HG02870 (cell line): ENCODE measurements around the gene DNAH9.

Experiments
- ATAC-seq: cut with Tn5 transposase; IDR thresholded peaks from one replicate; pipeline ENCODE4 v1.9.1; 2021; ENCODE audit warnings: mild to moderate bottlenecking, moderate library complexity; ENCODE audit not compliant: unreplicated experiment

DNAH9 gene

DNA sequence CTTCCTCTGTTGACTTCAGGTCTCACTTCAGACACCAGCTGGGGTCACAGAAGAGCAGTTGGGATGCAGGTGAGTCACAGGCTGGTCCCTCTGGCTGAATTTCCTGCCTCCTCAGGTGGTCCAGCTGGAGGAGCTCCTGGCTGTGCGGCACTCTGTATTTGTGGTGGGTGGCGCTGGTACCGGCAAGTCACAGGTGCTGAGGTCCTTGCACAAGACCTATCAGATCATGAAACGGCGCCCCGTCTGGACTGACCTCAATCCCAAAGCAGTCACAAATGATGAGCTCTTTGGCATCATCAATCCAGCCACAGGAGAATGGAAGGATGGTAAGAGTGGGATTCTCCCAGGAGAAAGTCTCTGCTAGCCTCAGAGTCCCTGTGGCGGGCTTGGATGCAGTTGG, 149.2 kb downstream of the DNAH9 start:
- ATAC-seq: no peak

DNA sequence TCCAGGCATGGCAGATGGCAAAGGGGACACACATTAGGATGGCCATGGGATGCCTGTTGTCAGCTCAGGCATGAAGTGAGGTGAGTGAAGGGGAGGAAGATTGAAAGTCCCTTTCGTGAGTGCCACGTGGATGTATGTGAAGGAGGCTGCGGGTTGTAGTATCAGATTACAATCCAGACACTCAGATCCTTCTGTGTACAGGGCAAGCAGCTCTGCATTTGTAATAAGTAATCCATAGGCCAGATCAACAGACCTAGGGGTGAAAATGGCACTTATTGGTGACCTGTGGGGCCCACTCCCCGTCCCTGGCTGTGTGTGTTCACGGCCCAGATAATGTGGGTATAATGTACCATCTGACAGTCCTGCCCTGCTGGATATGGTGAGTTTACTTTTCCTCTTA, 159.5 kb downstream of the DNAH9 start:
- no peak for ATAC-seq

DNA sequence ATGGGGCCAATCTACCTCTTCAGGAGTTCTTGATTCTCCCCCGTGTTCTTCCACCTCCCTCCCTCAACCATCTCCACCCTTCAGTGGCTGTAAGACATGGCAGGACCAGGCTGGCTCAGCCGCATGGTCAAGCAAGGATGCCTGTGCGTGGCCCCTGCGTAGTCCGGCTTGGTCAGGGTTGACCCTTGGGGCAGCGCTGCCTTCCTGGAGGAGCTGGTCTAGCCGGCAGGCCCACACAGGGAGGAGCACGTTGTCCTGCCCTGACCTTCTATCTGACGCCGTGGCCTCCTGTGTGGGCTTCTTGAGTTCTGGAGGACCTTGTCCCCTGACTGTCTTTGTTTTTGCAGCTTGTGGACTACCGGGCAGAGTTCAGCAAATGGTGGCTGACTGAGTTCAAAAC, 169.8 kb downstream of the DNAH9 start:
- ATAC-seq: no peak

DNA sequence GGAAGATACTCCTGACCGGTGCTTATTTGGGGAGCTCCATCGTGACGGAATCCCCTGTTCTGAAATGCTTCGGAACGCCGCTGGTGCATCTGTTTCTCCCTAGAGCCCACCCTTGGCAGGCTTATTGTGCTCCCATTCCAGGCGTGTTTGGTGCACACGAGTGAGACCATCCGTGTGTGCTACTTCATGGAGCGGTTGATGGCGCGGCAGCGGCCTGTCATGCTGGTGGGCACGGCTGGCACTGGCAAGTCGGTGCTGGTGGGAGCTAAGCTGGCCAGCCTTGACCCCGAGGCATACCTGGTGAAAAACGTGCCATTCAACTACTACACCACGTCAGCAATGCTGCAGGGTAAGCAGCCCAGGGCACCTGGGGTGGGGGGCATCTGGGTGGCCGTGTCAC, 170.7 kb downstream of the DNAH9 start:
- no peak for ATAC-seq

DNA sequence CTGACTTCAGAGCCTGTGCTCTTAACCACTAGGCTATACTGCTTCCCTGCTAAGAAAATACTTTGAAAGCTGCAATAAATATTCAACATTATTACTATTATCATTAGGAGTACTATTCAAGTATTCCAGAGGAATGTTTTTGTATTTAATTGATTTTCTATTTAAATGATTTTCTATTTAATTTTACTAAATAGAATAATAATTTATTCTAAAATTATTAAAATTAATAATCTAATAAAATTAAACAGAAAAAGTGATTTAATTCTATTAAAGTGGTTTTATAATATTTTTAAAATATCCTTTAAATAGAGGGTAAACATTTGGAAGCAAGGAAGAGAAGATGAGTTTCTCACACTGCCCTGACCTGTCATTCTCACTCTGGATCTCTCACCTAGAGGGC, 173.8 kb downstream of the DNAH9 start:
- no peak for ATAC-seq

DNA sequence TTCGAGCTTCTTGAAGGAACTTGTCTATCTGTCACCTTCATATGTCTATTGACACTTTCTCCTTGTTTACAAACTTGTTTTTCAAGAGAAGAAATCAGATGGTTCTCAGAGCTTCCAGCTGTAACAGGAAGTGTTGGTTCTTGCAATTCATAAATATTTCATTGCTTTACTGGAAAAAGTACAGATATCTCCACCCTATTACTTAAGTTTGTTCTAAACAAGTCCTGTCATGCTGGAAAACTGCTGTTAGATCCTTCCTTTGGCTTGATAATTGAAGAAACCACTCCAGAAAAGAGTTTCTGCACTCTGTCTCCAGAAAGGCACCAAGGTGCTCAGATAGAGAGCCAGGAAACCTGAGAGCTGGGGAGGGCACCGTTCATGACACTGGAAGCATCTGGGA, 181.6 kb downstream of the DNAH9 start:
- ATAC-seq: no peak

DNA sequence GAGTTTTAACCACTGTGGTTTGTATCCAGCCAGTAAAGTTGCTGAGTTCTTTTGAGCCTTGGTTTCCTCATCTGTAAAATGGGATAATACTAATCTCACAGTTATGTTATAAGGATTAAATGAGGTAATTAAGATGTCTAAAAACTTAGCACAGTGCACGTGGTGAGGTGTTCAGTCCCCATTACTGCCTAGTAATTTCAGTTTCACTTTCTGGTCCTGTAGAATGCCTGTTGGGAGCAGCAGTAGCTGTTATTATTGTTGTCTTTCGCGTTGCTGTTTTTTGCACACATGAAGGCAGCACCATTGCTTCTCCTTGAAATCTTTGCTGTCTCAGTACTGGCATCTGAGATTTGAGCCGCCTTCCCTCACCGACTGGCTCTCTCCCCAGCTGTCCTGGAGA, 182.4 kb downstream of the DNAH9 start:
- ATAC-seq: no peak

DNA sequence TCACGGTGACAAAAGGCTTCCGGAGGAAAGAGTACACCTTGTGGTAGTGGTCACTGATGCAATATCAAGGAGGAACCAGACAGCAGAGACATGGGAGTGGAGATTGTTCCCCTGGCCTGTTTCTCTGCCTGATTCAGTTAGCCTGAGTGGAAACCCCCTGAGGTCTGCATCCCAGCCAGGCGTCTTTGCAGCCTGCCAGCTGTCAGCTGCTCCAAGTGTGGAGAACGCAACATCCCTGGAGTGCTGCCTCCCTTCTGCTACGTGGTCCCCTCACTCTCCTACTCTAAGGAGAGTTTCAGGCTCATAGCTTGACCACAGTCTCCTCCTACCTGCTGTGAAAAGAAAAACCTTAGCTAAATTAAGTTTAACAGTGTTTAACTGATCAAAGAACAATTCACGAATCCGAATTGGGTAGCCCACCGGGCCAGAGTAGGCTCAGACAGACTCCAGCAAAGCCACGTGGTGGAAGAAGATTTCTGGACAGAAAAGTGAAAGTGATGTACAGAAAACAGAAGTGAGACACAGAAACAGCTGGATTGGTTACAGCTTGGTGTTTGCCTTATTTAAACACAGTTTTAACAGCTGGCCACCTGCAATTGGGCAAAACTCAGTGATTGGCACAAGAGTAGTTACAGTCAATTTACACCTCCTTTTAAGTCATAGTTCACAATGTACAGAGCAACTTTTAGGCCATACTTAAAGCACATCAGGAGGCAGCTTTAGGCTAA, 188.6 kb downstream of the DNAH9 start:
- ATAC-seq: no peak

DNA sequence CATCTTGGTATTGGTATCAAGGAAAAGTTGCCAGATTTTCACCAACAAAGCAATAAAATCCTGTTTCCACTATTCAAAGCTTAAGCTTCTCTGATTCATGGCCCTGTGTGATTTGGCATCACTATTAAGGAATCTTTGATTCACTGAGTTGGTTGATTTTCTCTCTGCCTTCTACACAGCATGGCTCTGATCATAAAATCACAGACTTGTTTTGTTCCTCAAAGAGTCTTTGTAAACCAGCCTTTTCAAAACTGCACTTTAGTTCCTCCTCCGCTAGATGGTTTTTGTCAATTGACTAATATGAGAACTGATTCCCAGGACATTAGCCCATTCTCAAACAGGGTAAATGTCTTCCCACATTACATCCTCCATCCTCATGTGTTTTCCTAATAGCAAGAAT, 197.6 kb downstream of the DNAH9 start:
- no peak for ATAC-seq

DNA sequence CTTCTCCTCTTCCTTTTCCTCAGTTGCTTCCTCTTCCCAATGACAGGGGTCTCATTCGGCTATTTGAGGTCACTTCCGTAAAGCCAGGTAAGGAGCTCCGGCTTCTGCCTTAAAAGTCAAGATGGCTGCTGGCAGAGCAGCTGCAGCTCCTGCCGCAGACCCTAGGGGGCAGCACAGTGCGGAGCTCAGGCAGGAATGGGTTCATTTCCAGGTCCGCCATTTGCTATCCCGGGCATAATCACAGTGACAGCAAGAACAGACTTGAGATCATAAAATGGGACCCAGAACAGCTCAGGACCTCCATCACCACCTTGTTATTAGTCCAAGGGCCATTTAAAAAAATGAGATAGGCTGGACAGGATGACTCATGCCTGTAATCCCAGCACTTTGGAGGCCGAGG, 199.5 kb downstream of the DNAH9 start:
- ATAC-seq: no peak

DNA sequence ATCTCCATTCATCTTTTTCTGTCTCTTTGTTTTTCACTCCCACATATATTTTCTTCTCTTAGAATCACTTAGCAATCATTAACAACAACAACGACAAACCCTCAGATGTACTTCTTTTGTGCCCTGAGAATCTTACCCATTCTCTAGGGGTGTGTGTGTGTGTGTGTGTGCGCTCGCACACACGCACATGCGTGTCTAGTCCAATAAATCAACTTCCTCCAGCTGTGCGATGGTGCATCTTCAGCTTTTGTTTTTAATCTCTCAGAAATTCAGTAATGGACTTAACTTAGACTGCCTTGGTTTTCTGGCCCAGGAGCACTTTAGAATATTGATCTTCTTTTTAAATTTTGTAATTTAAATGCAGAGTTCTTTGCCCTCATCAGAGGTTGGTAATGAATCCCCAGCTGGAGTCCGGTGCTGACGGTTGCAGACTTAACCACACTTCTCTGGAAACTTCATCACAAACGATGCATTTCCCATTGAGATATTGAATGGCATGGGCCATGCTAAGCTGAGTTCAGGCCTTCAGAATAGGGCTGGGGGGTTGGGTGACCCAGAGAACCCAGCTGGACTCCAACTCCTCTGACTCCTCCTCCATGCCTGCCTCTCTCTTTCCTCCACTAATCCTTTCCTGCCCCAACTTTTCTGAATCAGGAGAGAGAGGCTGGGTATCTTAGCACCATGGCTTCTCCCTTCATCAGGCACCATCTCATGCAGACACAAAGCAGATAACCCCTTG, 205.1 kb downstream of the DNAH9 start:
- no peak for ATAC-seq

DNA sequence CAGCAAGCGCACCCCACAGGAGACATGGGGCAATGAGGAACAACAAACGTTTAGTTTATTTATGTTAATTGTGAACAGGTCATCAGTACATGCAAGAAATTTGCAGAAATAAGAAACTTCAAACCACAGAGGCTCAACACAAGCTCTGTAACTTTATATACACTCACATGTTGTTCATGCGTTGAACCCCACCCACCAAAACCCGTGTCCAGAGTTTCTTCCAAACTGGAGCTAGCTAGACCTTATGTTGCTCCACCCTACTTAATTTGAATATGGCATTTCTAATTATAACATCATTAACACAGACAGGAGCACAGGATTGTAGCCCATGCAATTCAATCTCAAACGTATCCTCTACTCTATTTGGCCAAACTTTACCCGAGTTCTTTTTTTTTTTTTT, 206.9 kb downstream of the DNAH9 start:
- ATAC-seq: no peak

DNA sequence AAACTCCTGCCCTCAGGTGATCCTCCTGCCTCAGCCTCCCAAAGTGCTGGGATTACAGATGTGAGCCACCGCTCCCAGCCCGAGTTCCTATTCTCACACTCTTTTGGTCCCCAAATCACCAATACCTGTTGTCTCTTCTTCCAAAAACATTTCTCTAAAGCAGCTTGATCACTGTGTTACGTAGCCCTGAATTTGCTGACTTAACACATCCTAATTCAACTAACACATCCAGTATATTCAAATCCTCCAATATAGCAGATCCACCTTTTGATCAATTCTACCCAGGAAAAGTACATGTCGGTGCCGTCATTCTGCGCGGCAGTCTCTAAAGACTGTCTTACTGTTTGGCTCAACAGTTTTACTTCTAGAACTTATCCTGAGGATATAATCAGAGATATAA, 207.7 kb downstream of the DNAH9 start:
- no peak for ATAC-seq

DNA sequence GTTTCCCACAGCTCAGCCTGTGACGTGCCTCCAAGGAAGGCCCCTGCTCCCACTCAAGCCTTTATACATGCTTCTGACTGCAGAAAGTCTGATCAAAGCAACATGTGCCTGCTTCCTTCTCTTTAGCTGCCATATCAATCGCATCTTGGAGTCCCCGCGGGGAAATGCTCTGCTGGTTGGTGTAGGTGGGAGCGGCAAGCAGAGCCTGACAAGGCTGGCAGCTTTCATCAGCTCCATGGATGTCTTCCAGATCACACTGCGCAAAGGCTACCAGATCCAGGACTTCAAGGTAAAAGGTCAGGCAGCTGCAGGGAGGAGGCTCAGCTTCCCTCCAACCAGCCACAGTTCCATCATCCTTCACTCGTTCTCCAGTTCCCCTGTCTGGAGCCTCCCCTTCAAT, 209.3 kb downstream of the DNAH9 start:
- ATAC-seq: no peak

DNA sequence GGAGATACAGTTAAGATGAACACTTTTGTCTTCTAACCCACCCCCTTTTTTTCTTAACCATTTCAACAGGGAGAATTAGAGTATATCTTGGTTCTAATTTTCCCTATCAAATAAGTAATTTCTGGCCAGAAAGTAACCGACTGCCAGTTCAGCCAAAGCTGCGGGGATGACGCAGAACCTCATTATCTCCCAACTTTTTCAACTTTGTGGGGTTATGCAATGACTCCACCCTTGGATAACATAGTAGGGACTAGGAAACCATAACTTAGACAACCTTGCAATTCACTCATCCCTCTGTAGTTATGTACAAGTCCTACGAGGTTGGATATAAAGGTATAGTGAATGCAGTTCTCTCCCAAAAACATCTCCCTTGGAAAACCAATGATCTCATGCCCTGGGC, 215.0 kb downstream of the DNAH9 start:
- ATAC-seq: no peak

DNA sequence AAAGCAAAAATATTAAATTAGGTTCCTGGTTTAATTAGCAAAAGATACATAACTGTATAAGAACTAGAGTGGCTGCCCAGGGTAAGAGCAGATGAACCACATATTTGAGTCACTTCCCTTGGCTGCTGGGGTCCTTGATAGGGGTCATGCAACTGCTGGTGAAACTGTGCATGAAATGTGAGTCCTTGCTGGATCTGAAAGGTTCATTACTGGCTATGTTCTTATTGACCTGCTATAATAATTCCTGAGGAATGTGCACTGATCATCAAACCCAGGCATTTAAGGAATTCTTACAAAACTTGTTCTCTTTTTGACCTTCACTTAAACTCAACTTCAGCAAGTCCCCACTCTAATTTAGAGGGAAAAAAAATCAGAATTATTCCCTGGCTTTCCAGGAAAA, 215.6 kb downstream of the DNAH9 start:
- ATAC-seq: no peak

DNA sequence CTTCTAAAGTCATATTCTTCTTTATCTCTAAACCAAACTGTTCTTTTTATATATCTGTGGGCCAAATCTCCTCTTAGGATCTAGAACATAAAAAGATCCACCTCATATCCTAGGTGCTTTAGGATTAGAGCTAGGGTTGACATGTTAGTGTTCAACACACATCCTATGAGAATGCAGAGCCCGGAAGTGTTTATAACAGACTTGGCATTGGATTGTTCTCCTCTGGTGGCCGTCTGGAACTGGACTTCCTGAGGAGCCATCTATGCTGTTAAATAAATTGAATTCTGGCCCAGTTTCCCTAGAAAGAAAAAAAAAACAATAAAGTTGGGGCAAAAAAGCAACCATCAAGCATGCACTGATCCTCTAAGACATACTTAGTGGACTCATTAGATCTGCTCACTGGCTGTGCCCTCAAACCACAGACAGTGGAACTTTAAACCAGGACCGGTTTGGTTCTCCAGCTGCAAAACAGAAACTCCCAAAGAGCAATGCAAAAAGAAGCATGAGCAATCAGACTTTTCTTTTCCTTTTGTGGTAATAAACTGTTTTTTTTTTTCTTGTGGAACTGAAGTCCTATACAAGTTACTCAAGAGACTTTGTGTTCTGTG, 216.5 kb downstream of the DNAH9 start:
- no peak for ATAC-seq

DNA sequence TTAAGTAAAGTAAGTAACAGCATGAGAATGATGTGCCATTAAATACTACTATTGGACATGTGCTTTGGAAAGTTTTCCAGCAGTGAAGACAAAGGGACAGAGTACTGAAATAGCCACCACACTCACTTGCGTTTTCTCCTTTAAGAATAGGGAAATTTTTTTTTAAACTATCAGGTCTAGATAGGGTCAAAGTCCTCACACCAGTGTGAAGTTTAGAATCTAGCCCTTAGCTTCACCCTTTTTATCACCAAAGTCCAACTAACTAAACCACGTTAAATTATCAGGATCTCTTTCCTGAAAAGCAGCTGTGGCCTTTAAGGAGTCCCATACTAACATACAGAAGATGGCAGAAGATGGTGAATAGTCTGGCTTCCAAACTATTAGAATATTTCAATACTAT, 218.1 kb downstream of the DNAH9 start:
- no peak for ATAC-seq

DNA sequence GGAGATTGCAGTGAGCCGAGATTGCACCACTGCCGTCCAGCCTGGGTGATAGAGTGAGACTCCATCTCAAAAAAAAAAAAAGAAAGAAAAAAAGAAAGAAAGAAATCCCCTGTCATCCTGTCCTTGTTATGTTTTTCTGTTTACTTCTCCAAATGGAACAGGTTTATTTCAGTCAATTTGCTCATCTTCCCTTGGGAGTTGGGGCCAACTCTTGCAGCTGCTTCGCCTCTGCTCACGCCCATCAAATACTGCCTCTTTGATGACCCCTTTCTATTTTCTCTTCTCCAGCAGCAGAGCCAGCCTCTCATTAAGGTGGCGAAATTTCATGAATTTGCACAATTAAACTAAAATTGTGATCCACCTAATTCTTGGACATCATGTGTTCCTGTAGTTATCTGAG, 225.6 kb downstream of the DNAH9 start:
- ATAC-seq: no peak

DNA sequence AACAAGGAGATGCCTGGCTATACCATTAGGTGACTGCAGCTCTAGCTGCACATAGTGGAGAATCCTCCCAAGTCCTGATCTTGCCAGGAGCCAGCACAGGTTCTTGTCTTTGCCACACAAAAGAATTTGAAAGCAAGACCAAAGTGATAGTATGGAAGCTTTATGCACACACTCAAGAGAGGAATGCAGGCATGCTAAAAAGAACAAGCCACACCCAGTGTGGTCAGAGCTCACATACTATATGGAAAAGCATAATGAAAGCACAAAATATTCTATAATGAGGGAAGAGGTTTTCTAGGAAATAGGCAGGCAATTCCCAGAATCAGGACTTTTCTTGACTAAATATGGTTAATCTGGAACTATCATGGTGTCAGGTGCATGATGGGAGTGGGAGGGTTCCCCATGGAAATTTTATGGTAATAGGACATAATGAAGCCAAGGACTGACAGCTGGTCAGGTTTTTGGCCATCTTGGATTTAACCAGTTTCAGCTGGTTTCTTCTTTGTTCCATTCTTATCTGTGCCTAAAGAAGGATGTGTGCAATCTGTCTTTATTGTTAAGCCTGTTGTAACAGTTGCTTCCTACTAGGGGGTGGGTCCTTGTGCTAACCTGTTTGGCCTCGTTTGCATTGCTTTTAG, 227.4 kb downstream of the DNAH9 start:
- no peak for ATAC-seq

DNA sequence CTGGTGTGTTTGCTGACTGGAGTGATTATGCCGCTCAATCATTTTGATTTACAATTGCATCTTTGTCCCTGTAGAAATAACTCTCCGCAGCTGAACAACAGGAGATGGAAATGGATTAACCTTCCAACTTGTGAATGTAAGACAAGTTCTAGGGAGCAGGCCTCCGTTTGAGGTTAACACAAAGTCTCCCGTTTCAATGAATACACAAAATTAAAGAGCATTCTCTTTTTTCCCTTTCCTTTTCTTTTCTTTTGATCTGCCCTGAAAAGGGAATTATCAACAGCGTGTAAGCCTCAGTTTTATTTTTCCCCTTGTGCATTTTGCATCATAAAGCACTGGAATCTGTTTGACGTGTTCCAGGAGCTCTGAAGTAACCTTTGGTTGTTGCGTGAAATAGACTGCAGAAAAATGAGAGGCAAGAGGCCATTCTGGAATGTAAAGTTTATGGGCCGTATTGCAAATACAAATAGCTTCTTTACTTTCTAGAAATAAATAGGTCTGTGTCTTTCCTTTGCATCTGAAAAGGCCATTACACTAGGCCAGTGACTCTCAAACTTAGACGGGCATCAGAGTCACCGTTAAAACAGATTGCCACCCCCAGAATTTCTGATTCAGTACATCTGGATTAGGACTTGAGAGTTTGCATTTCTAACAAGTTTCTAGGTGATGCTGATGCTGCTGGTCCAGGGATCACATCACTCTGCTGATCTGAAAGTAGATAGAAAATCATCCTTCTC, 234.3 kb downstream of the DNAH9 start:
- no peak for ATAC-seq
